KMS-11 (cell line): ENCODE results near the gene TBC1D9.

Experiments used
- H2AFZ ChIP-seq: fragments of 200-600 bp; sonication (generic); 2 replicates; pipeline ENCODE4 v1.6.1; 2016; ENCODE audit warnings: antibody characterized with exemption, mixed run types, low read depth
- H3K27ac ChIP-seq: fragments of 200-600 bp; sonication (generic); 2 replicates; pipeline ENCODE4 v1.6.1; 2016; ENCODE audit warnings: mild to moderate bottlenecking, mixed run types
- H3K27me3 ChIP-seq: fragments of 200-600 bp; sonication (generic); 2 replicates; pipeline ENCODE4 v1.6.1; 2017; ENCODE audit warnings: mild to moderate bottlenecking, low read depth, mixed run types, moderate library complexity; ENCODE audit not compliant: insufficient read depth
- H3K36me3 ChIP-seq: fragments of 200-600 bp; sonication (generic); 2 replicates; pipeline ENCODE4 v1.6.1; 2017; ENCODE audit warnings: mild to moderate bottlenecking, mixed run types; ENCODE audit not compliant: insufficient read depth
- H3K4me1 ChIP-seq: fragments of 200-600 bp; sonication (generic); 2 replicates; pipeline ENCODE4 v1.6.1; 2016; ENCODE audit warnings: mild to moderate bottlenecking, low read depth, mixed run types; ENCODE audit not compliant: poor library complexity, severe bottlenecking
- H3K4me2 ChIP-seq: fragments of 200-600 bp; sonication (generic); 2 replicates; pipeline ENCODE4 v1.7.0; 2016; ENCODE audit warnings: mild to moderate bottlenecking, mixed run types
- H3K4me3 ChIP-seq: fragments of 200-600 bp; sonication (generic); IDR thresholded peaks from 2 replicates; pipeline ENCODE4 v1.6.1; 2017; ENCODE audit warnings: low read depth, low read length, mixed read lengths; ENCODE audit not compliant: insufficient read depth
- H3K79me2 ChIP-seq: fragments of 200-600 bp; sonication (generic); 2 replicates; pipeline ENCODE4 v1.6.1; 2016; ENCODE audit warnings: low read depth, mixed run types; ENCODE audit not compliant: insufficient read depth
- H3K9ac ChIP-seq: fragments of 200-600 bp; sonication (generic); 2 replicates; pipeline ENCODE4 v1.6.1; 2016; ENCODE audit warnings: mild to moderate bottlenecking, mixed run types
- H4K20me1 ChIP-seq: fragments of 200-600 bp; sonication (generic); 2 replicates; pipeline ENCODE4 v1.6.1; 2016; ENCODE audit warnings: mild to moderate bottlenecking, mixed run types; ENCODE audit not compliant: insufficient read depth
- TF ChIP-seq, protein P1 (sequence below): fragments of 200-600 bp; sonication (generic); conservative IDR thresholded peaks from 2 replicates; pipeline ENCODE4 v1.6.1; 2017; ENCODE audit warnings: low read depth, mild to moderate bottlenecking, antibody characterized with exemption, low read length, moderate library complexity, mixed read lengths

TBC1D9 gene

DNA sequence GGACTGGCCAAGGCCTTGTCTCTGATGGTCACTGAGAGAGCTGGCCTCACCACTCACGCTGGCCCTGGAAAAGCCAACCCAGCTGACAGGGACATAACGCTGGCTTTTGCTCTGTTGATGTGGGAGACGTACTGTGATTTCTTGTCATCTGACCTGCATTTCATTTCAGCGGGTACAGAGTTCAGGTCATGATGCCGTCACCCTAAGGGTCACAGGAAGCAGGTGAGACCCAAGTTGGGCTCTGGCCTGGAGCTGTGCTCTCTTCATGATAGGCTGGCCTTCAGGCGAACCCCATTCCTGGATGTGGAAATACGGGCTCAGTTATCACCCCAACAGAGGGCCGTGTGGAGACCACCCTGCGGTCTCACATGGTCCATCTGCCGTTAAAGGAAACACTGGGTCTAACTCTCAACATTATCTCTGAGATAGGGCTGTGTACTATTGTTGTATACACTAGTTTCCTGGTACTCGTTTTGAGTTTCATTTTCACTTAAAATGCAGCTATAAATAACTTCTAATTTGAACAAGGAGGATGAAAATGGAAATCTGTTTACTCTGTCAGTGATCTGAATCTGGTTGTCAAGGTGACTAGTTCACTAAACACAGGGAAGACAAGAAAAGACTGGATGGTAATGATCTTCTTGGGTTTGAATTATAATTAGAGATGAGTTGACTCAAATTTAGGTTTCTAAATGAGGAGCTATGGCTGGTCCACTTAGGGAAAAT is 89.1 kb downstream of the TBC1D9 start:
- Histone ChIP-seq H3K4me2 (peak overlapping the region; percentile 76), H3K9ac (no peak overlapping the region), H3K4me1 (peaks cover 17% of the 10 kb centered on the region), H3K79me2 (no peaks in the 10 kb centered on the region), H2AFZ (peak overlapping the region; percentile 2; the same call in 1 of the 2 replicates), H3K4me3 (no peak overlapping the region), H3K27ac (no peak overlapping the region), H3K27me3 (no peaks in the 10 kb centered on the region), H3K36me3 (no peaks in the 10 kb centered on the region), H4K20me1 (no peaks in the 10 kb centered on the region)
- TF ChIP-seq, protein P1, sequence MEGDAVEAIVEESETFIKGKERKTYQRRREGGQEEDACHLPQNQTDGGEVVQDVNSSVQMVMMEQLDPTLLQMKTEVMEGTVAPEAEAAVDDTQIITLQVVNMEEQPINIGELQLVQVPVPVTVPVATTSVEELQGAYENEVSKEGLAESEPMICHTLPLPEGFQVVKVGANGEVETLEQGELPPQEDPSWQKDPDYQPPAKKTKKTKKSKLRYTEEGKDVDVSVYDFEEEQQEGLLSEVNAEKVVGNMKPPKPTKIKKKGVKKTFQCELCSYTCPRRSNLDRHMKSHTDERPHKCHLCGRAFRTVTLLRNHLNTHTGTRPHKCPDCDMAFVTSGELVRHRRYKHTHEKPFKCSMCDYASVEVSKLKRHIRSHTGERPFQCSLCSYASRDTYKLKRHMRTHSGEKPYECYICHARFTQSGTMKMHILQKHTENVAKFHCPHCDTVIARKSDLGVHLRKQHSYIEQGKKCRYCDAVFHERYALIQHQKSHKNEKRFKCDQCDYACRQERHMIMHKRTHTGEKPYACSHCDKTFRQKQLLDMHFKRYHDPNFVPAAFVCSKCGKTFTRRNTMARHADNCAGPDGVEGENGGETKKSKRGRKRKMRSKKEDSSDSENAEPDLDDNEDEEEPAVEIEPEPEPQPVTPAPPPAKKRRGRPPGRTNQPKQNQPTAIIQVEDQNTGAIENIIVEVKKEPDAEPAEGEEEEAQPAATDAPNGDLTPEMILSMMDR, result no peak

DNA sequence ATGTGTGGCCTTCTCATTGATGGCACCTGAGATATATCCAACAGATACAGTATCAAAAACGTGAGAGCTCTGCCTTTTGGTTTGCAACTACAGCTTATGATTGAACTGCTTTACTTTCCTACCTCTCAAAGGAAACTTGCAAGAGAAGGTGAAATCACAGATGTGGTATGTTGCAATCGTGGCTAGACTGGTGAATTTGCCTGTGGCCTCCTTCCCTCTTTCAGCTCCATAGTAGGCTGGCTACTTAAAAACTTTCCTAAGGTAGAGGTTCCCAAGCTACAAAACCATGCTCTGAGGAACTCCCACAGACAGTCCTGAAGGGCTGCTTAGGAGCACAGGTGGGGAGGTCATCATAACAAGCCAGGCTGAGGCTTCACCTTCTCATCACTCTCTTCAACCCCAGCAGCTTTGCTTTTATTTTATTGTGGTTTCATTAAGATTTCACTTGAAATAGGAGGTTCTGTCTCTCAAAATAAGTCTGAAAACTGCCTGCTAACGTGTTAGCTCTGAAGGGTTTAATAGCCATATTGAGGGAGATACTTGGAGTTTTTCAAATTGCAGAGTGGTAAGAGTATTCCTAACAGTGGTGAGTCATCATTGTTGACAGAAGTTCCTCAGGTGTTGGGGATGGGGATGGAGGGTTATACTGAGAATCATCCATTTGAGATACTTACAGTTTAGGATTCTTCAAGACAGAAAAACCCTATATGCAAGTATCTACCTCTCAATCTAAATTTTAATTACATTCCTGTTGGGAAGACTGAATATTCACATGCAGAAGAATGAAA is 93.9 kb downstream of the TBC1D9 start:
- Histone ChIP-seq H3K4me3 (no peak overlapping the region), H3K79me2 (no peaks in the 10 kb centered on the region), H3K4me2 (no peak overlapping the region), H3K27me3 (no peaks in the 10 kb centered on the region), H2AFZ (no peak overlapping the region), H3K9ac (no peak overlapping the region), H4K20me1 (no peaks in the 10 kb centered on the region), H3K4me1 (peaks cover 17% of the 10 kb centered on the region), H3K36me3 (no peaks in the 10 kb centered on the region), H3K27ac (no peak overlapping the region)
- TF ChIP-seq, protein P1, result no peak

DNA sequence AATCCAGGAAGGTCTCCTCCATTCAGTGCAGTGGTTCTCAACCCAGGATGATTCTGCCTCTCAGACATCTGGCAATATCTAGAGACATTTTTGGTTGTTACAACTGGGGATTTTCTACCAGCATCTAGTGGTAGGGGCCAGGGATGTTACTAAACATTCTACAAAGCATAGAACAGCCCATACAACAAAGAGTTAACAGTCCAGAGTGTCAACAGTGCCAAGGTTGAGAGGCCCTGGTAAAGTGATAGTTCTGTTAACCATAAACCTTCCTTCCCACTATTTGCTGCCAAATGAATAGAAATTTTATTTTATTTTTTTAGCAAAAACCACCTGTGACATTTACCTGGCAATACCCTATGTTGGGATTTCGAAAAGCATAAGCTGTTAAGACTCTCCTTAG is 94.6 kb downstream of the TBC1D9 start:
- Histone ChIP-seq H3K27ac (no peak overlapping the region), H3K27me3 (no peaks in the 10 kb centered on the region), H3K79me2 (no peaks in the 10 kb centered on the region), H2AFZ (no peak overlapping the region), H3K4me1 (peaks cover 9% of the 10 kb centered on the region), H3K36me3 (no peaks in the 10 kb centered on the region), H3K4me3 (no peak overlapping the region), H4K20me1 (no peaks in the 10 kb centered on the region), H3K4me2 (no peak overlapping the region), H3K9ac (no peak overlapping the region)
- TF ChIP-seq, protein P1, result no peak

DNA sequence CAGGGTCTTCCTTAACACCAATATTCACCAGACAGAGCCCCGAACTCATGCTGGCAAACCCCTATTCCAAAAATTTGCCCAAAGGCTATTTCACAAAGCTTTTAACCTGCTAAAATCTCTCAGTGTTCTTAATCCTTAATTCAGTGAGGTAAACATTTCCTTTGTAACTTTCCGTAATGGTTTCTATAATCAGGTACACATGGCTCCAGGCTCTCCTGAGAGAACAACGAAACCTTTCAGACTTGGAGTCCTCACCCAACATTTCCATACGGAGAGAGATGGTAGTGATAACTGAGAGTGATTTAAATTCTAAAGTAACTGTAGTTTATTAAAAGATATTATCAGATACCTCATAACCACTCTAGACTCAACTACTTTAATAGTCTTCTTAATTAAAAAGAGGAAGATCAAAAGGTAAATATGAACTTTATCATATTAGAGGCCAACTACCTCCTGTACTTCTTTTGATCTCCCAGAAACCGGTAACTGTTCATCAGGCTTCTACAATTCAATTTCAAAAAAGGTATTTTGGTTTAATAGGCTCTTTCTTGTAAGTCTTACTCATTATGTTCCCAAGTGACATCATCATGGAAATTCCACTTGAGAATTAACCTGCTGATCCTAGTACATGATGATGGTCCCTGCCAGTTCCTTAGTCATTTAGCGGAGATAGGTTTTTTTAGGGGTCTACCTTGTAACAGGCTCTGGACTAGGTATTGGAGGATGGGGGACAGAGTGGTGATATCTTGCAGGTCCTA is 96.1 kb downstream of the TBC1D9 start:
- Histone ChIP-seq H3K4me1 (peaks cover 9% of the 10 kb centered on the region), H4K20me1 (no peaks in the 10 kb centered on the region), H3K9ac (no peak overlapping the region), H3K27me3 (no peaks in the 10 kb centered on the region), H2AFZ (no peak overlapping the region), H3K4me3 (no peak overlapping the region), H3K27ac (no peak overlapping the region), H3K4me2 (no peak overlapping the region), H3K79me2 (no peaks in the 10 kb centered on the region), H3K36me3 (no peaks in the 10 kb centered on the region)
- TF ChIP-seq, protein P1, result no peak
